GM23338 (cell line): Measurements from ENCODE around the gene DMWD.

ENCODE experiments used
- CREB1 ChIP-seq: fragments of 250-450 bp; sonication (Bioruptor Pico); IDR thresholded peaks from 2 replicates; pipeline ENCODE4 v1.5.0; 2020; ENCODE audit warnings: low read depth, mild to moderate bottlenecking, moderate library complexity
- EZH2 ChIP-seq: fragments of 200-600 bp; sonication (generic); IDR thresholded peaks from one replicate; pipeline ENCODE4 v1.8.0; 2017; ENCODE audit warnings: antibody characterized with exemption, mild to moderate bottlenecking, low read depth; ENCODE audit not compliant: unreplicated experiment
- EZH2phosphoT487 ChIP-seq: fragments of 200-600 bp; sonication (generic); IDR thresholded peaks from one replicate; pipeline ENCODE4 v1.8.1; 2018; ENCODE audit warnings: antibody characterized with exemption; ENCODE audit not compliant: unreplicated experiment
- JUNB ChIP-seq: IDR thresholded peaks from one replicate; pipeline ENCODE4 v1.6.1; 2016; ENCODE audit warnings: antibody characterized with exemption; ENCODE audit not compliant: unreplicated experiment
- POLR2AphosphoS5 ChIP-seq: IDR thresholded peaks from 2 replicates; pipeline ENCODE4 v1.6.1; 2016; ENCODE audit warnings: antibody characterized with exemption, low read depth
- ZNF114 ChIP-seq: fragments of 250-450 bp; sonication (Bioruptor Pico); IDR thresholded peaks from 2 replicates; pipeline ENCODE4 v1.5.0; 2020; ENCODE audit warnings: mild to moderate bottlenecking, moderate library complexity
- ZNF331 ChIP-seq: fragments of 250-450 bp; sonication (Bioruptor Pico); IDR thresholded peaks from 2 replicates; pipeline ENCODE4 v1.5.0; 2020; ENCODE audit warnings: low read depth, mild to moderate bottlenecking, moderate library complexity
- TF ChIP-seq, protein P1 (sequence below), 2 experiments: fragments of 200-600 bp in 1 of 2; sonication (generic) in 1 of 2; conservative IDR thresholded peaks; 2 replicates each; pipeline versions ENCODE4 v1.5.1 to v1.6.1; 2016 to 2017; ENCODE audit warnings: antibody characterized with exemption in 2 of 2, low read depth in 2 of 2, mild to moderate bottlenecking in 2 of 2, moderate library complexity in 1 of 2
- TF ChIP-seq, protein P2 (sequence below): IDR thresholded peaks from one replicate; pipeline ENCODE4 v1.6.1; 2018; ENCODE audit warnings: antibody characterized with exemption; ENCODE audit not compliant: unreplicated experiment

DNA sequence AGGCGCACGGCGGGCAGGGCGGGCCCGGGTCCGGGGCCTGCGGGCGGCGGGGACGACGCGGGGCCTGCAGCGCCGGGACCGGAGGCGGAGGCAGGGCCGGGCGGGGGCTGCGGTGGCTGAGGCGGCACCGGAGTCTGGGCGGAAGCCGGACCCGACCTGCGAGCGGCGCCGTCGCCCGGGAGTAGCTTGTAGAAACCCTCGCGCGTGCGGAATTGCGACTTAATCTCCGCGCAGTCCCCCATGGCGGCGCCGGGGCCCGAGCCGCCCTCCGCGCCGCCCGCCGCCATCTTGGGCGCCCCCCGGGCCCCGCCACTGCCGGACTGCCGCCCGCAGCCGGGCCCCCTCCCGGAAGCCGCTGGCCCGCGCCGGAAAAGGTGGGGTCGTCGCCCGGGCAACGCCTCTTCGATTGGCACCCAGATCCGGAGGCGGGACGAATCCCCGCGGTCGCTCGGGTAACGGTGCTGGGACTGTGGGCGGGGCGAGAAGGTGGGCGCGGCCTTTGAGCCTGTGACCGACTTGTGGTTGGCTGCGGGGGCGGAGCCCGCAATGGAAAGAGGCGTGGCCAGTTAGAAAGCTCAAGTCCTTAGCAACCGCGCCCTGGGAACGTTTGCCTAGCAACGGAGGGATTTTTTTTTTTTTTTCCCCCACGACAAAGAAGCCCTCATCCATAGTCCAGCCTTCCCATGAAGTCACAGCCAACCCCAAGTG lies at the start of gene DMWD:
- TF ChIP-seq, protein P1, sequence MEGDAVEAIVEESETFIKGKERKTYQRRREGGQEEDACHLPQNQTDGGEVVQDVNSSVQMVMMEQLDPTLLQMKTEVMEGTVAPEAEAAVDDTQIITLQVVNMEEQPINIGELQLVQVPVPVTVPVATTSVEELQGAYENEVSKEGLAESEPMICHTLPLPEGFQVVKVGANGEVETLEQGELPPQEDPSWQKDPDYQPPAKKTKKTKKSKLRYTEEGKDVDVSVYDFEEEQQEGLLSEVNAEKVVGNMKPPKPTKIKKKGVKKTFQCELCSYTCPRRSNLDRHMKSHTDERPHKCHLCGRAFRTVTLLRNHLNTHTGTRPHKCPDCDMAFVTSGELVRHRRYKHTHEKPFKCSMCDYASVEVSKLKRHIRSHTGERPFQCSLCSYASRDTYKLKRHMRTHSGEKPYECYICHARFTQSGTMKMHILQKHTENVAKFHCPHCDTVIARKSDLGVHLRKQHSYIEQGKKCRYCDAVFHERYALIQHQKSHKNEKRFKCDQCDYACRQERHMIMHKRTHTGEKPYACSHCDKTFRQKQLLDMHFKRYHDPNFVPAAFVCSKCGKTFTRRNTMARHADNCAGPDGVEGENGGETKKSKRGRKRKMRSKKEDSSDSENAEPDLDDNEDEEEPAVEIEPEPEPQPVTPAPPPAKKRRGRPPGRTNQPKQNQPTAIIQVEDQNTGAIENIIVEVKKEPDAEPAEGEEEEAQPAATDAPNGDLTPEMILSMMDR (conservative IDR thresholded peaks at IDR 0.05; ENCODE audit: low read depth in 2 of 2): no peak
- TF ChIP-seq EZH2: no peak
- no peak for TF ChIP-seq POLR2AphosphoS5
- no peak for TF ChIP-seq ZNF331 (CRISPR knock-in tag)
- TF ChIP-seq, protein P2, sequence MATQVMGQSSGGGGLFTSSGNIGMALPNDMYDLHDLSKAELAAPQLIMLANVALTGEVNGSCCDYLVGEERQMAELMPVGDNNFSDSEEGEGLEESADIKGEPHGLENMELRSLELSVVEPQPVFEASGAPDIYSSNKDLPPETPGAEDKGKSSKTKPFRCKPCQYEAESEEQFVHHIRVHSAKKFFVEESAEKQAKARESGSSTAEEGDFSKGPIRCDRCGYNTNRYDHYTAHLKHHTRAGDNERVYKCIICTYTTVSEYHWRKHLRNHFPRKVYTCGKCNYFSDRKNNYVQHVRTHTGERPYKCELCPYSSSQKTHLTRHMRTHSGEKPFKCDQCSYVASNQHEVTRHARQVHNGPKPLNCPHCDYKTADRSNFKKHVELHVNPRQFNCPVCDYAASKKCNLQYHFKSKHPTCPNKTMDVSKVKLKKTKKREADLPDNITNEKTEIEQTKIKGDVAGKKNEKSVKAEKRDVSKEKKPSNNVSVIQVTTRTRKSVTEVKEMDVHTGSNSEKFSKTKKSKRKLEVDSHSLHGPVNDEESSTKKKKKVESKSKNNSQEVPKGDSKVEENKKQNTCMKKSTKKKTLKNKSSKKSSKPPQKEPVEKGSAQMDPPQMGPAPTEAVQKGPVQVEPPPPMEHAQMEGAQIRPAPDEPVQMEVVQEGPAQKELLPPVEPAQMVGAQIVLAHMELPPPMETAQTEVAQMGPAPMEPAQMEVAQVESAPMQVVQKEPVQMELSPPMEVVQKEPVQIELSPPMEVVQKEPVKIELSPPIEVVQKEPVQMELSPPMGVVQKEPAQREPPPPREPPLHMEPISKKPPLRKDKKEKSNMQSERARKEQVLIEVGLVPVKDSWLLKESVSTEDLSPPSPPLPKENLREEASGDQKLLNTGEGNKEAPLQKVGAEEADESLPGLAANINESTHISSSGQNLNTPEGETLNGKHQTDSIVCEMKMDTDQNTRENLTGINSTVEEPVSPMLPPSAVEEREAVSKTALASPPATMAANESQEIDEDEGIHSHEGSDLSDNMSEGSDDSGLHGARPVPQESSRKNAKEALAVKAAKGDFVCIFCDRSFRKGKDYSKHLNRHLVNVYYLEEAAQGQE: no peak
- TF ChIP-seq EZH2phosphoT487: no peak
- TF ChIP-seq JUNB: no peak
- TF ChIP-seq ZNF114 (CRISPR knock-in tag): no peak
- TF ChIP-seq CREB1 (CRISPR knock-in tag): no peak
